CD14-positive monocyte (primary cell): ENCODE measurements around the gene SMIM32. TPM values are rescaled to one million over a fixed set of nuclear protein-coding genes. Genes with fewer than 3 reads are reported as not detected.

Experiments
- DNase-seq, 3 donors: peaks; one replicate each; pipeline ENCODE4 v3.0.0-alpha.2; 2011 to 2022
- H2AFZ ChIP-seq: 2 replicates; pipeline ENCODE4 v1.6.0; 2012; ENCODE audit warnings: mild to moderate bottlenecking, low read depth, low read length, inconsistent platforms; ENCODE audit not compliant: insufficient read depth, poor library complexity, severe bottlenecking
- H3K27ac ChIP-seq, 2 donors: 1 replicate in 1 of 2; 2 replicates in 1 of 2; pipeline ENCODE4 v1.5.1; 2012 to 2013; ENCODE audit warnings: low read length in 2 of 2, control low read depth in 1 of 2, inconsistent platforms in 1 of 2, low read depth in 1 of 2, mild to moderate bottlenecking in 1 of 2
- H3K27me3 ChIP-seq, 2 donors: one replicate each; pipeline versions ENCODE4 v1.6.0 to v1.6.1; 2011 to 2013; ENCODE audit warnings: low read length in 2 of 2; ENCODE audit not compliant: control insufficient read depth in 2 of 2, insufficient read depth in 2 of 2
- H3K36me3 ChIP-seq, 2 donors: replicated peaks in 1 of 2; 1 replicate in 1 of 2; 2 replicates in 1 of 2; pipeline versions ENCODE4 v1.5.1 to v1.6.1; 2012 to 2013; ENCODE audit warnings: low read length in 2 of 2, control low read depth in 1 of 2, inconsistent platforms in 1 of 2, mild to moderate bottlenecking in 1 of 2; ENCODE audit not compliant: insufficient read depth in 2 of 2, control insufficient read depth in 1 of 2
- H3K4me1 ChIP-seq, 2 donors: 1 replicate in 1 of 2; 2 replicates in 1 of 2; pipeline versions ENCODE4 v1.5.1 to v1.6.1; 2012 to 2013; ENCODE audit warnings: low read length in 2 of 2, control low read depth in 1 of 2, inconsistent platforms in 1 of 2, mild to moderate bottlenecking in 1 of 2, moderate library complexity in 1 of 2; ENCODE audit not compliant: insufficient read depth in 2 of 2, control insufficient read depth in 1 of 2
- H3K4me2 ChIP-seq: replicated peaks from 2 replicates; pipeline ENCODE3; 2012; ENCODE audit warnings: low read length, moderate library complexity, mild to moderate bottlenecking; ENCODE audit not compliant: poor library complexity, severe bottlenecking; ENCODE audit errors: extremely low read depth
- H3K4me3 ChIP-seq, 3 experiments: fragments of 200-600 bp in 1 of 3; sonication (generic) in 1 of 3; replicated peaks in 1 of 3; 1 replicate in 2 of 3; 2 replicates in 1 of 3; pipeline ENCODE4 v1.5.1; 2011 to 2013; ENCODE audit warnings: low read length in 3 of 3, mild to moderate bottlenecking in 3 of 3, control low read depth in 2 of 3, low read depth in 2 of 3, inconsistent platforms in 1 of 3, moderate library complexity in 1 of 3
- H3K79me2 ChIP-seq: 2 replicates; pipeline ENCODE4 v1.6.0; 2012; ENCODE audit warnings: mild to moderate bottlenecking, control low read depth, inconsistent platforms, low read length, moderate library complexity; ENCODE audit not compliant: insufficient read depth
- H3K9ac ChIP-seq: 2 replicates; pipeline ENCODE4 v1.6.0; 2017; ENCODE audit warnings: low read length, mild to moderate bottlenecking; ENCODE audit not compliant: insufficient read depth, poor library complexity, severe bottlenecking
- H3K9me3 ChIP-seq, 2 donors: replicated peaks in 1 of 2; 1 replicate in 1 of 2; 2 replicates in 1 of 2; pipeline versions ENCODE4 v1.5.1 to v1.6.1; 2012 to 2013; ENCODE audit warnings: low read length in 2 of 2, control low read depth in 1 of 2; ENCODE audit not compliant: control insufficient read depth in 1 of 2, insufficient read depth in 1 of 2
- H4K20me1 ChIP-seq: 2 replicates; pipeline ENCODE4 v1.6.0; 2012; ENCODE audit warnings: mild to moderate bottlenecking, low read length, control low read depth, moderate library complexity; ENCODE audit not compliant: insufficient read depth
- H3K27ac Mint-ChIP-seq, 7 donors: one replicate each; pipeline ENCODE4 v1.8.0; 2020; ENCODE audit warnings: mild to moderate bottlenecking in 7 of 7, mixed read lengths in 7 of 7, moderate library complexity in 6 of 7, inconsistent platforms in 2 of 7
- H3K27me3 Mint-ChIP-seq, 3 donors: one replicate each; pipeline ENCODE4 v1.8.0; 2021 to 2022; ENCODE audit warnings: low read depth in 3 of 3, mild to moderate bottlenecking in 3 of 3, mixed read lengths in 3 of 3, moderate library complexity in 3 of 3, inconsistent platforms in 1 of 3
- H3K36me3 Mint-ChIP-seq, 2 donors: one replicate each; pipeline ENCODE4 v1.8.0; 2020; ENCODE audit warnings: mixed read lengths in 2 of 2, inconsistent platforms in 1 of 2, mild to moderate bottlenecking in 1 of 2
- H3K4me1 Mint-ChIP-seq: one replicate; pipeline ENCODE4 v1.8.0; 2020; ENCODE audit warnings: mild to moderate bottlenecking, mixed read lengths
- H3K4me3 Mint-ChIP-seq, 2 donors: one replicate each; pipeline ENCODE4 v1.8.0; 2020; ENCODE audit warnings: mild to moderate bottlenecking in 2 of 2, mixed read lengths in 2 of 2, moderate library complexity in 1 of 2
- H3K9me3 Mint-ChIP-seq, 7 donors: one replicate each; pipeline ENCODE4 v1.8.0; 2020 to 2022; ENCODE audit warnings: mixed read lengths in 7 of 7, mild to moderate bottlenecking in 6 of 7, moderate library complexity in 6 of 7, inconsistent platforms in 2 of 7
- CTCF ChIP-seq: fragments of 200-600 bp; IDR thresholded peaks from one replicate; pipeline ENCODE4 v1.8.0; 2022; ENCODE audit warnings: antibody characterized with exemption, mild to moderate bottlenecking
- WGBS: methylation state at CpG from one replicate; pipeline ENCODE4 v1.1.5; 2013; ENCODE audit warnings: missing lambda C conversion rate; ENCODE audit not compliant: insufficient coverage; 5-methylcytosine and 5-hydroxymethylcytosine counted together
- intact Hi-C, 2 donors: fragments of 100-400 bp; cut with micrococcal nuclease; formaldehyde crosslinking; loops; one replicate each; pipeline versions ENCODE4 v1.15.0 to v1.15.1; 2023
- polyA plus RNA-seq, 3 donors: library from polyadenylated mRNA; depleted of rRNA in 1 of 3; unstranded in 2 of 3; stranded (reverse) in 1 of 3; fragments of 300-500 nt in 2 of 3; fragments of >200 nt in 1 of 3; fragmentation: Illumina TruSeq in 2 of 3; gene quantifications; 1 replicate in 2 of 3; 2 replicates in 1 of 3; pipeline ENCODE4 v1.2.3, GENCODE V29; 2012 to 2021

The SMIM32 gene
- polyA plus RNA-seq, 3 donors, result not detected

- Histone ChIP-seq H2AFZ (no peak overlapping the region), H3K4me2 (no peak overlapping the region), H3K4me3 (no peak overlapping the region), H3K79me2 (no peaks in the 10 kb centered on the region), H3K27me3 (peaks cover 2 to 8% of the 10 kb centered on the region in 2 donors), H4K20me1 (no peaks in the 10 kb centered on the region), H3K36me3 (no peaks in the 10 kb centered on the region), H3K4me1 (no peaks in the 10 kb centered on the region), H3K27ac (no peak overlapping the region), H3K9me3 (no peaks in the 10 kb centered on the region), H3K9ac (no peak overlapping the region)
- no peak for TF ChIP-seq CTCF
- Mint-ChIP-seq H3K27me3 (peaks cover 9 to 26% (median 26%) of the 10 kb centered on the region in 3 donors), H3K9me3 (peaks cover 0 to 2% (median 0%) of the 10 kb centered on the region in 7 donors), H3K36me3 (no peaks in the 10 kb centered on the region), H3K4me1 (no peaks in the 10 kb centered on the region), H3K4me3 (peak overlapping the region in 1 of 2 donors; percentile 29), H3K27ac (no peak overlapping the region)
- DNase-seq, result no peak
- 51% methylated on average over 3 of the region's 7 CpGs for WGBS
- intact Hi-C loops, result no loop called here
These were observed 35.3 kb upstream of the SMIM32 start for GRCh38 chr5:136228136-136228757.

- H2AFZ ChIP-seq, result no peak overlapping the region
- intact Hi-C loops, result no loop called here
- no peaks in the 10 kb centered on the region for H3K36me3 ChIP-seq
- no peak overlapping the region for H3K4me2 ChIP-seq
- no peak overlapping the region for H3K4me3 ChIP-seq
- no peak for DNase-seq
- Mint-ChIP-seq H3K4me1 (no peaks in the 10 kb centered on the region), H3K4me3 (no peak overlapping the region), H3K27me3 (peaks cover 8 to 27% (median 22%) of the 10 kb centered on the region in 3 donors), H3K36me3 (no peaks in the 10 kb centered on the region), H3K9me3 (peaks cover 0 to 3% (median 1%) of the 10 kb centered on the region in 7 donors), H3K27ac (no peak overlapping the region)
- no peak for TF ChIP-seq CTCF
- H3K9ac ChIP-seq, result no peak overlapping the region
- no peaks in the 10 kb centered on the region for H4K20me1 ChIP-seq
- H3K79me2 ChIP-seq, result no peaks in the 10 kb centered on the region
- no peaks in the 10 kb centered on the region for H3K4me1 ChIP-seq
- no CpG with 5 or more reads among the region's 2 CpGs for WGBS
- peaks cover 2 to 8% of the 10 kb centered on the region in 2 donors for H3K27me3 ChIP-seq
- no peaks in the 10 kb centered on the region for H3K9me3 ChIP-seq
- H3K27ac ChIP-seq, result no peak overlapping the region
These were observed 33.4 kb upstream of the SMIM32 start for GRCh38 chr5:136226401-136226800.
